K562 (cell line): ENCODE results near the gene MEIOB. TPM values are rescaled to one million over a fixed set of nuclear protein-coding genes. Genes with fewer than 3 reads are reported as not detected.

ENCODE experiments used
- BRD9 ChIP-seq: fragments of 450-650 bp; IDR thresholded peaks from 2 replicates; pipeline ENCODE4 v1.6.1; 2018; ENCODE audit warnings: low read depth; ENCODE audit not compliant: partially characterized antibody
- CBFA2T2 ChIP-seq: fragments of 450-650 bp; conservative IDR thresholded peaks from 2 replicates; pipeline ENCODE4 v1.6.1; 2017; ENCODE audit warnings: mild to moderate bottlenecking
- MCM2 ChIP-seq: fragments of 450-650 bp; IDR thresholded peaks from 2 replicates; pipeline ENCODE4 v1.6.1; 2017; ENCODE audit warnings: low read depth, mild to moderate bottlenecking
- NCOR1 ChIP-seq: fragments of 450-650 bp; IDR thresholded peaks from 2 replicates; pipeline ENCODE4 v1.6.1; 2016; ENCODE audit warnings: mild to moderate bottlenecking, moderate library complexity
- PHF20 ChIP-seq: fragments of 450-650 bp; IDR thresholded peaks from 2 replicates; pipeline ENCODE4 v1.6.1; 2018; ENCODE audit not compliant: partially characterized antibody
- PRPF4 ChIP-seq: fragments of 200-400 bp; formaldehyde crosslinking; IDR thresholded peaks from one replicate; pipeline ENCODE4 v1.6.1; 2017; ENCODE audit warnings: low read length, low read depth, mild to moderate bottlenecking; ENCODE audit not compliant: insufficient read depth, poor library complexity, severe bottlenecking
- SNRNP70 ChIP-seq: fragments of 200-400 bp; formaldehyde crosslinking; optimal IDR thresholded peaks from 2 replicates; pipeline ENCODE3; 2017; ENCODE audit warnings: low read depth, low read length
- TFAM ChIP-seq: fragments of 250-450 bp; sonication (Bioruptor Pico); conservative IDR thresholded peaks from 2 replicates; pipeline ENCODE4 v1.5.0; 2021; ENCODE audit warnings: mild to moderate bottlenecking, moderate library complexity
- UBTF ChIP-seq, 2 experiments: IDR thresholded peaks; 2 replicates each; pipeline ENCODE4 v1.6.1; 2012; ENCODE audit warnings: improper control_type of control experiment in 2 of 2, low read depth in 2 of 2, low read length in 2 of 2, borderline replicate concordance in 1 of 2
- ZBTB2 ChIP-seq: fragments of 450-650 bp; IDR thresholded peaks from 2 replicates; pipeline ENCODE4 v1.6.1; 2016; ENCODE audit warnings: antibody characterized with exemption
- ZNF318 ChIP-seq, 2 experiments: fragments of 450-650 bp; IDR thresholded peaks; 2 replicates each; pipeline ENCODE4 v1.6.1; 2016; ENCODE audit warnings: mild to moderate bottlenecking in 2 of 2, borderline replicate concordance in 1 of 2, low read depth in 1 of 2, moderate library complexity in 1 of 2
- ZNF324 ChIP-seq: fragments of 250-450 bp; sonication (Bioruptor Pico); IDR thresholded peaks from 2 replicates; pipeline ENCODE4 v1.4.0; 2020; ENCODE audit warnings: mild to moderate bottlenecking
- ZNF778 ChIP-seq: fragments of 450-650 bp; formaldehyde crosslinking; IDR thresholded peaks from 2 replicates; pipeline ENCODE4 v1.4.0; 2020; ENCODE audit warnings: mild to moderate bottlenecking, moderate library complexity
- ZSCAN29 ChIP-seq: fragments of 450-650 bp; IDR thresholded peaks from 2 replicates; pipeline ENCODE4 v1.6.1; 2017
- polyA plus RNA-seq, 8 experiments: library from polyadenylated mRNA; depleted of rRNA in 4 of 8; stranded (reverse) in 5 of 8; unstranded in 3 of 8; fragments of >200 nt; fragmentation: Nextera tagmentation in 2 of 8; fragmentation: Illumina TruSeq in 1 of 8; extraction: Ambion mirVana in 2 of 8; extraction: Trizol in 1 of 8; gene quantifications; 2 replicates each; pipeline versions ENCODE4 v1.2.1 to v1.2.3, GENCODE V29; 2011 to 2014; ENCODE audit warnings: inconsistent platforms in 1 of 8, missing spikeins in 1 of 8
- total RNA-seq, 7 experiments: library from RNA; depleted of rRNA in 6 of 7; stranded (reverse); fragments of >200 nt in 6 of 7; fragmentation: Illumina TruSeq in 2 of 7; extraction: Trizol in 2 of 7; gene quantifications; 2 replicates each; pipeline versions ENCODE4 v1.2.1 to v1.2.3, GENCODE V29; 2011 to 2021; ENCODE audit warnings: low replicate concordance in 1 of 7

MEIOB gene
- total and polyA plus RNA-seq, 9 of the 15 experiments (the other 6 are each of a cell fraction or from before 2014, with no cell fraction given) = 25.4 to 203 (median 97.6) TPM

GRCh38 chr16:1826691-1827573, 45.0 kb downstream of the MEIOB start, which contains the start of the genes FAHD1 and HAGH (continued):
- 0 out of 2 replicates have a peak, but pooled peaks have one; percentile 27 for TF ChIP-seq ZNF324 (CRISPR knock-in tag)
- TF ChIP-seq ZSCAN29 = no peak
- TF ChIP-seq TFAM = no peak
- no peak for TF ChIP-seq PRPF4
- 0 out of 2 replicates have a peak, but pooled peaks have one; percentile 39 for TF ChIP-seq ZBTB2
- no peak for TF ChIP-seq BRD9
- TF ChIP-seq SNRNP70 = no peak
- TF ChIP-seq ZNF778 (CRISPR knock-in tag) = no peak
- no peak for TF ChIP-seq ZNF318 (IDR thresholded peaks at IDR 0.05; ENCODE audit: borderline replicate concordance in 1 of 2, low read depth in 1 of 2)
- peak; percentile 99 for TF ChIP-seq PHF20
- no peak for TF ChIP-seq MCM2
- no peak for TF ChIP-seq NCOR1
- peak; percentile 96 for TF ChIP-seq CBFA2T2
- TF ChIP-seq UBTF (IDR thresholded peaks at IDR 0.05; ENCODE audit: borderline replicate concordance in 1 of 2, low read depth in 2 of 2, low read length in 2 of 2) = peak; percentile 41 to 53; a peak in 1 of 4 replicates
